CMK (cell line): Measurements from ENCODE around the gene MIA3.
"Not testable (repeated sequence)": the region's sequence is repeated elsewhere in the genome, so short reads cannot be mapped to it uniquely, and the experiment has no call there.

Experiments
- DNase-seq: peaks from one replicate; pipeline ENCODE4 v3.0.0-alpha.2; 2010; ENCODE audit warnings: low read depth

The MIA3 gene, protein sequence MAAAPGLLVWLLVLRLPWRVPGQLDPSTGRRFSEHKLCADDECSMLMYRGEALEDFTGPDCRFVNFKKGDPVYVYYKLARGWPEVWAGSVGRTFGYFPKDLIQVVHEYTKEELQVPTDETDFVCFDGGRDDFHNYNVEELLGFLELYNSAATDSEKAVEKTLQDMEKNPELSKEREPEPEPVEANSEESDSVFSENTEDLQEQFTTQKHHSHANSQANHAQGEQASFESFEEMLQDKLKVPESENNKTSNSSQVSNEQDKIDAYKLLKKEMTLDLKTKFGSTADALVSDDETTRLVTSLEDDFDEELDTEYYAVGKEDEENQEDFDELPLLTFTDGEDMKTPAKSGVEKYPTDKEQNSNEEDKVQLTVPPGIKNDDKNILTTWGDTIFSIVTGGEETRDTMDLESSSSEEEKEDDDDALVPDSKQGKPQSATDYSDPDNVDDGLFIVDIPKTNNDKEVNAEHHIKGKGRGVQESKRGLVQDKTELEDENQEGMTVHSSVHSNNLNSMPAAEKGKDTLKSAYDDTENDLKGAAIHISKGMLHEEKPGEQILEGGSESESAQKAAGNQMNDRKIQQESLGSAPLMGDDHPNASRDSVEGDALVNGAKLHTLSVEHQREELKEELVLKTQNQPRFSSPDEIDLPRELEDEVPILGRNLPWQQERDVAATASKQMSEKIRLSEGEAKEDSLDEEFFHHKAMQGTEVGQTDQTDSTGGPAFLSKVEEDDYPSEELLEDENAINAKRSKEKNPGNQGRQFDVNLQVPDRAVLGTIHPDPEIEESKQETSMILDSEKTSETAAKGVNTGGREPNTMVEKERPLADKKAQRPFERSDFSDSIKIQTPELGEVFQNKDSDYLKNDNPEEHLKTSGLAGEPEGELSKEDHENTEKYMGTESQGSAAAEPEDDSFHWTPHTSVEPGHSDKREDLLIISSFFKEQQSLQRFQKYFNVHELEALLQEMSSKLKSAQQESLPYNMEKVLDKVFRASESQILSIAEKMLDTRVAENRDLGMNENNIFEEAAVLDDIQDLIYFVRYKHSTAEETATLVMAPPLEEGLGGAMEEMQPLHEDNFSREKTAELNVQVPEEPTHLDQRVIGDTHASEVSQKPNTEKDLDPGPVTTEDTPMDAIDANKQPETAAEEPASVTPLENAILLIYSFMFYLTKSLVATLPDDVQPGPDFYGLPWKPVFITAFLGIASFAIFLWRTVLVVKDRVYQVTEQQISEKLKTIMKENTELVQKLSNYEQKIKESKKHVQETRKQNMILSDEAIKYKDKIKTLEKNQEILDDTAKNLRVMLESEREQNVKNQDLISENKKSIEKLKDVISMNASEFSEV (N-terminal part only)

DNA sequence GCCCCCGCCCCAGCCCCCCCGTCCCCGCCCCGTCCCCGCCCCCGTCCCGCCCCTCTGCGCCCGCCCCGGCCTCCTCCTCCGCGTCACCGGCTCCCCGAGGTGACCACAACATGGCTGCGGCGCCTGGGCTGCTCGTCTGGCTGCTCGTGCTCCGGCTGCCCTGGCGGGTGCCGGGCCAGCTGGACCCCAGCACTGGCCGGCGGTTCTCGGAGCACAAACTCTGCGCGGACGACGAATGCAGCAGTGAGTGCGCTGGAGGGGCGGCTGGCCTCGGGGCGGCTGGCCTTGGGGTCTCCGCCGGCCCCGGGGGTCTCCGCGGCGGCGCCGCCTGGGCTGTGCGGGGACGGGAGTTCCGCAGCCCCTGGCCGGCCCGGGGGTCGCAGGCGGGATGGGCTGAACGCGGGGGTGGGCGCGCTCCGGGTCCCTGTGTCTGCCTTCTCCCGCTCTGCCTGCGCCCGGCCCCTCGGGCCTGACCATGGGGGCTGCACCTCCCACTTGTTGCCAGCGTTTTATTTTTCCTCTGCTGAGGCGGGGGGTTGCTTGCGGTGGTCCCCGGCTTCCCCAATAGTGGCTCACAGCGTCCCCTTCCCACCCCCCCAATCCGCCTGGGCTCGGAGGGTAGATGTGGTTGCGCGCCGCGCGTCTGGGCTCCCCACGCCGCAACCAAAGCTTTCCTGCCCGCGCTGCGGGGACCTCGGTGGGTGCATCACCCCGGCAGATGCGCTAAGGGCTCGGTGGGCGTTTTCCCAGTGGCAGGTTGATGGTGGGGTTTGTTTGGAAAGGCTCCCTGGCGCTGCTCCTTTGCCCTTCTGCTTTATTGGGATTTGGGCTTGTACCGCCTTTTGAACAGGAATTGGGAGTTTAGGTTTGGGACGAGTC is at the start of gene MIA3:
Gene MIA3, plus strand, starts transcription at position 97 of the 879 bp plus-strand sequence. Its CDS starts 14 bp downstream, at position 111.
- peak; percentile 58 for DNase-seq

GRCh38 chr1:222570837-222571236 is 47.1 kb upstream of the MIA3 start:
- no peak for DNase-seq

- no peak for DNase-seq
Observed at GRCh38 chr1:222579316-222579715, 38.6 kb upstream of the MIA3 start.

- no peak for DNase-seq
Observed at GRCh38 chr1:222582099-222582774, 35.7 kb upstream of the MIA3 start.

- DNase-seq, result no peak
Observed at GRCh38 chr1:222583079-222583478, 34.8 kb upstream of the MIA3 start.

GRCh38 chr1:222586842-222587241 is 31.1 kb upstream of the MIA3 start:
- no peak for DNase-seq

- no peak for DNase-seq
Observed at GRCh38 chr1:222588135-222588534, 29.8 kb upstream of the MIA3 start.

GRCh38 chr1:222589462-222590302 is 28.2 kb upstream of the MIA3 start, which contains the start of gene TAF1A:
TAF1A (minus strand) TSS chr1:222589933.
- peak; percentile 56 for DNase-seq

GRCh38 chr1:222592171-222592570 is 25.7 kb upstream of the MIA3 start:
- DNase-seq, result no peak

DNA sequence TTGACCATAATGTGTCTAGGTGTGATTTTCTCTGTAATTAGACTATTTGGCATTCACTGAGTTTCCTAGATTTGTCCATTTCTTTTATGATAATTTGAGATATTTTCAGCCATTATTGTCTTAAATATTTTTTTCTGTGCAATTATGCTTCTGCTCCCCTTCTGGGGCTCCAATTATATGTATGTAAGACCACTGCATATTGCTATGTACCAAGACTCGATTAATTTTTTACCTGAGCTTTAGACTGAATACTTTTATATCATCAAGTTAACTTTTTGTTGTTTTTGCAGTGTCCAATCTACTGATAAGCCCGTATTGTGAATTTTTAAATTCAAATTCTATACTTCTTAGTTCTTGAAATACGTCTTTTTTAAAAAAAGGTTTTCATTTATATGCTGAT is 23.1 kb upstream of the MIA3 start:
- no peak for DNase-seq

DNA sequence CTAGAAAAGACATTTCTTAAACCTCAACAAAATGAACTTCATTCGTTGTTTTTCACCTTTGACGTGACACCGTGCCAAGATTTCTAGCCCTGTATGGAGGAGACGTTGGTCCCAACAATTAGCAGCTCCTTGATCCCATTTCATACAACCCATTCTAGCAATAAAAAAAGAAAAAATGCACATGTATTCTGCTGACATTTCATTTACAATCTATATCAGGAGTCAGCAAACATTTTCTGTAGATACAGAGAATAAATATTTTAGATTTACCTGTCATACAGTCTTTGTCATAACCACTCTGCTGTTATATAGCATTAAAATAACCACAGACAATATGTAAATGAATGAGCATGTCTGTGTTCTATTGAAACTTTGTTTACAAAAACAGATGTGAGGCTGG is 21.2 kb upstream of the MIA3 start:
- DNase-seq, result no peak

GRCh38 chr1:222600281-222600680 is 17.6 kb upstream of the MIA3 start:
- DNase-seq, result no peak

GRCh38 chr1:222601257-222601656 is 16.6 kb upstream of the MIA3 start:
- no peak for DNase-seq

DNA sequence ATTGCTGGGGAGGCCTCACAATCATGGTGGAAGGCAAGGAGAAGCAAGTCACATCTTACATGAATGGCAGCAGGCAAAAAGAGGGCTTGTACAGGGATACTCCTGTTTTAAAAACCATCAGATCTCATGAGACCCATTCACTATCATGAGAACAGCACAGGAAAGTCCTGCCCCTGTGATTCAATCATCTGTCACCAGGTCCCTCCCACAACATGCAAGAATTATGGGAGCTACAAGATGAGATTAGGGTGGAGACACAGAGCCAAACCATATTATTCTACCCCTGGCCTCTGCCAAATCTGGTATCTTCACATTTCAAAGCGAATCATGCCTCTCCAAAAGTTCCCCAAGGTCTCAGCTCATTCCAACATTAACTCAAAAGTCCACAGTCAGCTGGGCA is 11.1 kb upstream of the MIA3 start:
- DNase-seq, result no peak

GRCh38 chr1:222609111-222609510 is 8.8 kb upstream of the MIA3 start:
- DNase-seq, result not testable (repeated sequence)

GRCh38 chr1:222610728-222611127 is 7.2 kb upstream of the MIA3 start:
- DNase-seq, result no peak

DNA sequence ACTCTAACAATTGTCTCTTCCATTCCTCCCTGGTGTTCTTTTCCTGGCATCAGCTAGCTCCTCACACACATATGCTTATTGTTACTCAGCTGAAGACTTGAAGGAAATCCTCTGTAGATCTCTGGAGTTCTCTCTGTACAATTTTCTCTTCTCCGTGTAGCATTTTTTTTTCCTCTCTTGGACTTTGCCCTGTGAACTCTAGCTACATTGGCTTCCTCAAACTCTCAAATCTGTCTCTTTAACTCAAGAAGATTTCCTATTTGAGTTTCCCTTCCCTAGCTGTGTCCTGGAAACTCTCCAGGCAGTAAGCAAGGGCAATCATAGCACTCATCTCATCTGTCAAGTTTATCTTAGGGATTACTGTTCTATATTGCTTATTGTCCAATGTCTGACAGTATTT is 4.3 kb upstream of the MIA3 start:
- DNase-seq, result no peak

DNA sequence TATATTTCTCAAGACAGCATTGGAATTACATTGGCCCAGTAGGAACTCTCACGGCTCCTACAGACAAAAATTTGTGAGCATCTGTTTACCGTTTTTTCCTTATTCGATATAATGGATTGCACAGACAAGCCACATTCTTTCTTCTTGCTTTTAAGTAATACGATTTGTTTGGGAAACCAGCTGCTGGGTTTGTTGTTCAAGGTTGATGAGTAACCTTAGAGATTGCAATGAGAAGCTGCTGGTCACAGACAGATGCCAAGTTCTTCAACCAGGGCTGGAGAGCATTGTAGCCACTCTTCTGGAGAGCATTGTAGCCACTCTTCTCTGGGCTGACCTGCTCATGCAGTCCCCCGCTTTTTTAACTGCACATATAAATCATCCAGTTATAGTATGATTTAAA is 1.4 kb upstream of the MIA3 start:
- DNase-seq, result no peak

DNA sequence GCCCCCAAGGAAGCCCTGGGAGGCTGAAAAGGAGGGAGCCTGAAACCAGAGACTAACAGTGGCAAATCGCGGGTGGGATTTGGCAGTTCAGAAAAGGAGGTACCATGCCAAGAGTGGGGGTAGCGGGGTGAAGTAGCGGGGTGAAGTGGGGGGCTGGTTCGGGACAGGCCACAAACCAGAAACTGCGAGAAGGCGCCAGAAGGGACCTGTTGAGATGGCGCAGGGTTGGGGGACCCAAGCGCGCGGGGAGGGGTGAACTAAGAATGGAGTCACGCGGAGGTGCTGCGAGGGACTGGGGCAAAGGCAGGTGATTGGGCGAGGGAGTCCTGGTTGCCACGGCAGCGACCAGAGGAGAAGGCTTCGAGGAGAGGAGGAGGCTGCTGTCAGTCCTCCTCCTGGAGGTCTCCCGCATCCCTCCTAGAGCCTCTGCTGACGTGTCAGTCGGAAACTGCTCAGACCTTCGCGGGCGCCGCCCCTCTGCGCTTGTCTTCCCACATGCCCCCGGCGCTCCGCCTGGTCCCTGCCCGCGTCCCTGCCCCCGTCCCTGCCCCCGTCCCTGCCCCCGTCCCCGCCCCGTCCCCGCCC is 438 bp upstream of the MIA3 start:
- DNase-seq, result peak; percentile 85
